ENCODE measurements around the gene FGR. TPM values are rescaled to one million over a fixed set of nuclear protein-coding genes. Genes with fewer than 3 reads are reported as not detected.

Gene FGR
- polyA plus RNA-seq, 1 of the 3 experiments (the other 2 are of a cell fraction): not detected

GRCh38 chr1:27563591-27564471 lies 71.2 kb downstream of the FGR start (continued):
- TF ChIP-seq, protein P1, sequence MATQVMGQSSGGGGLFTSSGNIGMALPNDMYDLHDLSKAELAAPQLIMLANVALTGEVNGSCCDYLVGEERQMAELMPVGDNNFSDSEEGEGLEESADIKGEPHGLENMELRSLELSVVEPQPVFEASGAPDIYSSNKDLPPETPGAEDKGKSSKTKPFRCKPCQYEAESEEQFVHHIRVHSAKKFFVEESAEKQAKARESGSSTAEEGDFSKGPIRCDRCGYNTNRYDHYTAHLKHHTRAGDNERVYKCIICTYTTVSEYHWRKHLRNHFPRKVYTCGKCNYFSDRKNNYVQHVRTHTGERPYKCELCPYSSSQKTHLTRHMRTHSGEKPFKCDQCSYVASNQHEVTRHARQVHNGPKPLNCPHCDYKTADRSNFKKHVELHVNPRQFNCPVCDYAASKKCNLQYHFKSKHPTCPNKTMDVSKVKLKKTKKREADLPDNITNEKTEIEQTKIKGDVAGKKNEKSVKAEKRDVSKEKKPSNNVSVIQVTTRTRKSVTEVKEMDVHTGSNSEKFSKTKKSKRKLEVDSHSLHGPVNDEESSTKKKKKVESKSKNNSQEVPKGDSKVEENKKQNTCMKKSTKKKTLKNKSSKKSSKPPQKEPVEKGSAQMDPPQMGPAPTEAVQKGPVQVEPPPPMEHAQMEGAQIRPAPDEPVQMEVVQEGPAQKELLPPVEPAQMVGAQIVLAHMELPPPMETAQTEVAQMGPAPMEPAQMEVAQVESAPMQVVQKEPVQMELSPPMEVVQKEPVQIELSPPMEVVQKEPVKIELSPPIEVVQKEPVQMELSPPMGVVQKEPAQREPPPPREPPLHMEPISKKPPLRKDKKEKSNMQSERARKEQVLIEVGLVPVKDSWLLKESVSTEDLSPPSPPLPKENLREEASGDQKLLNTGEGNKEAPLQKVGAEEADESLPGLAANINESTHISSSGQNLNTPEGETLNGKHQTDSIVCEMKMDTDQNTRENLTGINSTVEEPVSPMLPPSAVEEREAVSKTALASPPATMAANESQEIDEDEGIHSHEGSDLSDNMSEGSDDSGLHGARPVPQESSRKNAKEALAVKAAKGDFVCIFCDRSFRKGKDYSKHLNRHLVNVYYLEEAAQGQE (IDR thresholded peaks at IDR 0.05; ENCODE audit: low read depth, low read length): no peak
- TF ChIP-seq CTCF (IDR thresholded peaks at IDR 0.05) (no peak), EP300 (IDR thresholded peaks at IDR 0.05; ENCODE audit: borderline replicate concordance in 1 of 2, low read depth in 1 of 2, low read length in 1 of 2) (no peak), GABPA (IDR thresholded peaks at IDR 0.05; ENCODE audit: low read depth) (no peak), MXI1 (IDR thresholded peaks at IDR 0.05; ENCODE audit: low read depth, low read length) (no peak), TCF12 (IDR thresholded peaks at IDR 0.05) (peak; percentile 35; the same call in 1 of the 2 replicates), POLR2AphosphoS5 (IDR thresholded peaks at IDR 0.05; ENCODE audit: low read depth, low read length) (no peak)

- peak overlapping the region in 1 of 2 experiments; percentile 51; a peak in 1 of 4 replicates for H3K27ac ChIP-seq (ENCODE audit: low read depth in 2 of 2, low read length in 1 of 2)
- POLR2A ChIA-PET: no interaction called here
Measured at GRCh38 chr1:27563341-27563590, 71.7 kb downstream of the FGR start.

More at GRCh38 chr1:27563341-27563590, 71.7 kb downstream of the FGR start:
- Histone ChIP-seq H4K20me1 (ENCODE audit: insufficient read depth) (peaks cover 31% of the 10 kb centered on the region), H3K9me2 (no peaks in the 10 kb centered on the region), H3F3A (replicated peaks; ENCODE audit: insufficient read depth) (peaks cover 13% of the 10 kb centered on the region), H3K4me3 (ENCODE audit: low read depth in 2 of 2, low read length in 1 of 2) (no peak overlapping the region), H3K9me3 (no peaks in the 10 kb centered on the region), H3K36me3 (replicated peaks in 1 of 2; ENCODE audit: control insufficient read depth in 1 of 2, insufficient read depth in 2 of 2, low read length in 1 of 2) (peaks cover 0 to 2% of the 10 kb centered on the region in 2 experiments), H3K27me3 (ENCODE audit: insufficient read depth) (no peaks in the 10 kb centered on the region), H3K4me1 (ENCODE audit: control insufficient read depth in 1 of 2, insufficient read depth in 2 of 2, low read depth in 1 of 2, low read length in 1 of 2) (peaks cover 59 to 80% of the 10 kb centered on the region in 2 experiments; a peak in 3 of 4 replicates), H3K4me2 (no peak overlapping the region), H2AFZ (ENCODE audit: low read depth) (no peak overlapping the region), H3K9ac (no peak overlapping the region), H3K79me2 (ENCODE audit: insufficient read depth) (peaks cover 58% of the 10 kb centered on the region)
- TF ChIP-seq, protein P2, sequence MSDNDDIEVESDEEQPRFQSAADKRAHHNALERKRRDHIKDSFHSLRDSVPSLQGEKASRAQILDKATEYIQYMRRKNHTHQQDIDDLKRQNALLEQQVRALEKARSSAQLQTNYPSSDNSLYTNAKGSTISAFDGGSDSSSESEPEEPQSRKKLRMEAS (IDR thresholded peaks at IDR 0.05; ENCODE audit: low read depth): no peak
- TF ChIP-seq GATA2 (CRISPR knock-in tag; IDR thresholded peaks at IDR 0.05) (no peak), EZH2phosphoT487 (IDR thresholded peaks at IDR 0.05; ENCODE audit: borderline replicate concordance, low read depth) (no peak), RCOR1 (IDR thresholded peaks at IDR 0.05; ENCODE audit: low read length) (no peak), MXI1 (IDR thresholded peaks at IDR 0.05; ENCODE audit: low read depth, low read length) (no peak), CHD2 (IDR thresholded peaks at IDR 0.05; ENCODE audit: low read length, partially characterized antibody) (no peak), MEF2A (IDR thresholded peaks at IDR 0.05; ENCODE audit: borderline replicate concordance, low read depth) (no peak), RAD21 (IDR thresholded peaks at IDR 0.05; ENCODE audit: low read length) (no peak), TEAD4 (IDR thresholded peaks at IDR 0.05; ENCODE audit: borderline replicate concordance, insufficient read depth) (no peak), JUND (IDR thresholded peaks at IDR 0.05) (no peak), PBX3 (IDR thresholded peaks at IDR 0.05) (no peak), ELF1 (IDR thresholded peaks at IDR 0.05) (no peak), RXRA (IDR thresholded peaks at IDR 0.05; ENCODE audit: borderline replicate concordance, low read depth) (no peak), POLR2AphosphoS5 (IDR thresholded peaks at IDR 0.05; ENCODE audit: low read depth, low read length) (no peak), YY1 (IDR thresholded peaks at IDR 0.05; ENCODE audit: low read depth) (no peak)
- TF ChIP-seq, protein P1 (IDR thresholded peaks at IDR 0.05; ENCODE audit: low read depth, low read length): no peak
- no peak for DNase-seq
- CTCF ChIA-PET: interaction anchor here (2.7 to 24.8 kb wide), 2 partner anchors 7 to 40 kb away, joined by 15 to 603 read pairs; partner anchors contain the start of gene AHDC1
- WGBS (ENCODE audit: low lambda C conversion rate): 64% methylated on average over 3 of the region's 4 CpGs
